ENCODE data around the gene LHFPL3.
"Not testable (repeated sequence)": the region's sequence is repeated elsewhere in the genome, so short reads cannot be mapped to it uniquely, and the experiment has no call there.

LHFPL3 gene

DNA sequence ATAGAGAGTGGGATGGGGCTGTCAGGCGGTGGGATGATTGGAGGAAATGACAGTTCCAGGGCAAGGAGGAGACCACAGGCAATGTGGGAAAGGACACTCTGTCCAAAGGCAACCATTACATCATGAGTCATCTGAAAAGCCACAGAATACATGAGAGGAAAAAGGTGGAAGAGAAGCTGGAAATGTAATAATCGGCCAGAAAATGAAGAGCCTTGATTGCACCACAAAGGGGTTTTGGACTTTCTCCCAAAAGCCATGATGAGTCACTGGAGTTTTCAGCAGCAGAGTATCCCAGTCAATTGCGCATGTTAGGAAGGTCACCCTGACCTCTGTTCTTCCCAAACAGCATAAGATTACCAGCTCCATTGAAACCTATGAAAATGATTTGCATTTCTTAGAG lies 222.0 kb downstream of the LHFPL3 start:
- H3K36me3 Mint-ChIP-seq (ENCODE audit: low read depth) = no peaks in the 10 kb centered on the region
- no peaks in the 10 kb centered on the region for H3K4me1 Mint-ChIP-seq (ENCODE audit: low read depth)
- peaks cover 10% of the 10 kb centered on the region for H3K9me3 Mint-ChIP-seq
- H3K27ac Mint-ChIP-seq = no peak overlapping the region
- H3K4me3 Mint-ChIP-seq = no peak overlapping the region
- H3K27me3 Mint-ChIP-seq (ENCODE audit: low read depth) = no peaks in the 10 kb centered on the region

DNA sequence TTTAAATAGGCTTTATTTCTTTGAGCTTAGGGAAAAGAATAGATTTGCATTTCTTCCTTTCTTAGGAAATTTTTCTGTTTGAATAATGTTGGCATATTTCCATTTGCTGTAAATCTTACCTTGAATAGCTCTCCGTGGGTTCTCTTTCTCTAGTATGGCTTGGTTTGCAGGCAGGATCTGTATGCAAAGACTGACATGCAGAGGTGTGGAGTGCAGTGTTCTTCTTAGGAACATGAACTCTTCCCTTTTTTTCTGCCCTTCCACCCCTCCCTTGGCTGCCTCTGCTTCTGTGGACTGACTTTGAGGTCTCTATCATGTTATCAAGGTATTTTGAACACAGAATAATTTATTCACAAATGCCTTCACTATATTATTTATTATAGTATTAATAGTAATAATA lies 222.8 kb downstream of the LHFPL3 start:
- Mint-ChIP-seq H3K36me3 (ENCODE audit: low read depth) (no peaks in the 10 kb centered on the region), H3K27me3 (ENCODE audit: low read depth) (no peaks in the 10 kb centered on the region), H3K4me3 (no peak overlapping the region), H3K27ac (no peak overlapping the region), H3K9me3 (peaks cover 10% of the 10 kb centered on the region), H3K4me1 (ENCODE audit: low read depth) (no peaks in the 10 kb centered on the region)

GRCh38 chr7:104552102-104552501 lies 223.7 kb downstream of the LHFPL3 start:
- Mint-ChIP-seq H3K27me3 (ENCODE audit: low read depth) (no peaks in the 10 kb centered on the region), H3K9me3 (peaks cover 13% of the 10 kb centered on the region), H3K27ac (no peak overlapping the region), H3K4me1 (ENCODE audit: low read depth) (no peaks in the 10 kb centered on the region), H3K4me3 (no peak overlapping the region), H3K36me3 (ENCODE audit: low read depth) (no peaks in the 10 kb centered on the region)

DNA sequence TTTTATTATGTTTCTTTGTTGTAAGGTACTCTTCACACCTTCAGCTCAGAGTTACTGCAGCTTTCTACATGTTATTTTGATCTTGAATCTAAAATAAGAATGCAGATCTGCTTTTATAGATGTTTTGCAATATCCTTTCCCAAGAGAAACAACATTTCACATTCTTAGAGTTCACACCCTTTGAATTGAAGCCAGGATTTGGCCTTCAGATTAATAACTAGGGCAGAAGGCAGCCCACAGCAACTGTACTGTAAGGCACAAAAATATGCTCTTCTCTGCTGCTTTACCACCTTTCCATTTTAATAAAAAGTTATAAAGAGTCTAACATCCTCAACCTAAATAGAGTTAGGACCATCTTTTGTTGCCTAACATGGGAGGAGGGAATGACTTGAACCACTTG lies 224.7 kb downstream of the LHFPL3 start:
- Mint-ChIP-seq H3K4me3 (no peak overlapping the region), H3K4me1 (ENCODE audit: low read depth) (no peaks in the 10 kb centered on the region), H3K36me3 (ENCODE audit: low read depth) (no peaks in the 10 kb centered on the region), H3K27ac (no peak overlapping the region), H3K9me3 (peaks cover 14% of the 10 kb centered on the region), H3K27me3 (ENCODE audit: low read depth) (no peaks in the 10 kb centered on the region)

GRCh38 chr7:104563350-104563901 lies 235.0 kb downstream of the LHFPL3 start:
- H3K9me3 Mint-ChIP-seq; H3K36me3 Mint-ChIP-seq (ENCODE audit: low read depth); H3K27ac Mint-ChIP-seq; H3K27me3 Mint-ChIP-seq (ENCODE audit: low read depth); H3K4me3 Mint-ChIP-seq; H3K4me1 Mint-ChIP-seq (ENCODE audit: low read depth): not testable (repeated sequence)

DNA sequence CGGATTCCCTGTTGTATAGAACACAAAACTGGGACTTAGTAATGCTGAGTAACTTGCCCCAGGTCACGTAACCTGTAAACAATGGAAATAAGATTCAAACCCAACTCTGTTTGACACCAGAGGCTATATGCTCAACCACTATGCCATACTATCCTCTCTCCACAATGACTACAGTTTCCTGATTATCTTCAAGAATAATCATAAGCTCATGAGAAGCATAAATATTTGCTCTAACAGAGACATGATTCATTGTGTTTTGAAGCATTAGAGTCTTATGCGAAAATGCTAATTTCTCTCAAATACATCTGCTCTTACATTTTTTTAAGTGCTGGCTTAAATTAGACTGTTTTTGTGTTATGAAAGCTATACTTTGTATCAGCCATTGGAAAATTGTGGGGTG lies 241.3 kb downstream of the LHFPL3 start:
- Mint-ChIP-seq H3K27ac (no peak overlapping the region), H3K4me1 (ENCODE audit: low read depth) (no peaks in the 10 kb centered on the region), H3K4me3 (no peak overlapping the region), H3K27me3 (ENCODE audit: low read depth) (no peaks in the 10 kb centered on the region), H3K36me3 (ENCODE audit: low read depth) (no peaks in the 10 kb centered on the region), H3K9me3 (no peaks in the 10 kb centered on the region)

GRCh38 chr7:104572554-104572953 lies 244.2 kb downstream of the LHFPL3 start:
- H3K9me3 Mint-ChIP-seq = no peaks in the 10 kb centered on the region
- no peaks in the 10 kb centered on the region for H3K27me3 Mint-ChIP-seq (ENCODE audit: low read depth)

DNA sequence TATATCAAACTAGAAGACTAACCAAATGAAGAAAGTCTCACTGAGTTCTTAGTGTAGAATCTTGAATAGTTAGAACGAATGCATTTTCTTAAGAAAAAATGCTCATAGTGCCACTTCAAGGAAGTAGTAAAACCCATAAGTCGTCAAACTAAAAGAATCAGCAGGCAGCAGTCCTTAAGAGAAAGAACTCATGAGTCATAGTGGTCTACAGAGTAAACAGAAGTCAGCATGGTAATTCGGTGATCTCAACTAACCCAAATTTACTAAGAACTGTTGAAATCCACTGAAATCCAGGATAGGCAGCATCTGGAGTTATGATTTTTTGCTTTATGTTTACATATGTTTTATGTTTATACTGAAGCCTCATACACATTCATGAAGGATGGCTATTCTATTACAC lies 256.2 kb downstream of the LHFPL3 start:
- H3K36me3 Mint-ChIP-seq (ENCODE audit: low read depth) = no peaks in the 10 kb centered on the region
- H3K4me1 Mint-ChIP-seq (ENCODE audit: low read depth) = no peaks in the 10 kb centered on the region
- no peak overlapping the region for H3K4me3 Mint-ChIP-seq
- no peaks in the 10 kb centered on the region for H3K9me3 Mint-ChIP-seq
- H3K27me3 Mint-ChIP-seq (ENCODE audit: low read depth) = no peaks in the 10 kb centered on the region
- H3K27ac Mint-ChIP-seq = no peak overlapping the region

More at GRCh38 chr7:104572554-104572953, 244.2 kb downstream of the LHFPL3 start:
- no peaks in the 10 kb centered on the region for H3K4me1 Mint-ChIP-seq (ENCODE audit: low read depth)
- H3K27ac Mint-ChIP-seq = no peak overlapping the region
- no peak overlapping the region for H3K4me3 Mint-ChIP-seq
- H3K36me3 Mint-ChIP-seq (ENCODE audit: low read depth) = no peaks in the 10 kb centered on the region

- not testable (repeated sequence) for H3K27me3 Mint-ChIP-seq (ENCODE audit: low read depth); H3K27ac Mint-ChIP-seq; H3K4me1 Mint-ChIP-seq (ENCODE audit: low read depth); H3K36me3 Mint-ChIP-seq (ENCODE audit: low read depth); H3K9me3 Mint-ChIP-seq; H3K4me3 Mint-ChIP-seq
Observed at GRCh38 chr7:104595591-104595990, 267.2 kb downstream of the LHFPL3 start.

DNA sequence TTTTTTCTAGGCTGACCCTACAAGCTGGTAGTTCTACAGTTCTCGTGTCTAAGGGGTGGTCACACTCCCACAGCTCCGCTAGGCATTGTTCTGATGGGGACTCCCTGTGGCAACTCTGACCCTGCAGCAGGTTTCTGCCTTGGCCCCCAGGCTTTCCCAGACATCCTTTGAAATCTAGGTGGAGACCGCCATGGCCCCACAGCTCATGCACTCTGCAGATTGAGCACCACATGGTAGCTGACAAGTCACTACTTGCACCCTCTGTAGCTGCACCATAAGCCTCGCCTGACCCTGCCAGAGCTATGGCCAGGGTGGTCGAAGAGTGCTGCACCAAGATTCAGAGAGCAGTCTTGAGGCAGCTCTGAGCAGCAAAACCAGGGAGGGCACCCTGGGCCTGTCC lies 275.6 kb downstream of the LHFPL3 start:
- no peaks in the 10 kb centered on the region for H3K4me1 Mint-ChIP-seq (ENCODE audit: low read depth)
- H3K9me3 Mint-ChIP-seq = no peaks in the 10 kb centered on the region
- H3K4me3 Mint-ChIP-seq = no peak overlapping the region
- H3K36me3 Mint-ChIP-seq (ENCODE audit: low read depth) = no peaks in the 10 kb centered on the region
- H3K27ac Mint-ChIP-seq = no peak overlapping the region
- no peaks in the 10 kb centered on the region for H3K27me3 Mint-ChIP-seq (ENCODE audit: low read depth)

- no peaks in the 10 kb centered on the region for H3K36me3 Mint-ChIP-seq (ENCODE audit: low read depth)
- H3K27ac Mint-ChIP-seq = no peak overlapping the region
- H3K27me3 Mint-ChIP-seq (ENCODE audit: low read depth) = no peaks in the 10 kb centered on the region
Observed at GRCh38 chr7:104604706-104605105, 276.3 kb downstream of the LHFPL3 start.

GRCh38 chr7:104621321-104621720 lies 292.9 kb downstream of the LHFPL3 start:
- H3K4me3 Mint-ChIP-seq = no peak overlapping the region
- H3K9me3 Mint-ChIP-seq = no peaks in the 10 kb centered on the region
- H3K27ac Mint-ChIP-seq = no peak overlapping the region
- H3K36me3 Mint-ChIP-seq (ENCODE audit: low read depth) = no peaks in the 10 kb centered on the region
- no peaks in the 10 kb centered on the region for H3K4me1 Mint-ChIP-seq (ENCODE audit: low read depth)
- H3K27me3 Mint-ChIP-seq (ENCODE audit: low read depth) = no peaks in the 10 kb centered on the region

More at GRCh38 chr7:104604706-104605105, 276.3 kb downstream of the LHFPL3 start:
- H3K4me1 Mint-ChIP-seq (ENCODE audit: low read depth) = no peaks in the 10 kb centered on the region
- H3K9me3 Mint-ChIP-seq = no peaks in the 10 kb centered on the region
- H3K4me3 Mint-ChIP-seq = no peak overlapping the region

- Mint-ChIP-seq H3K36me3 (ENCODE audit: low read depth) (no peaks in the 10 kb centered on the region), H3K4me1 (ENCODE audit: low read depth) (no peaks in the 10 kb centered on the region)
Observed at GRCh38 chr7:104625956-104626355, 297.6 kb downstream of the LHFPL3 start.

DNA sequence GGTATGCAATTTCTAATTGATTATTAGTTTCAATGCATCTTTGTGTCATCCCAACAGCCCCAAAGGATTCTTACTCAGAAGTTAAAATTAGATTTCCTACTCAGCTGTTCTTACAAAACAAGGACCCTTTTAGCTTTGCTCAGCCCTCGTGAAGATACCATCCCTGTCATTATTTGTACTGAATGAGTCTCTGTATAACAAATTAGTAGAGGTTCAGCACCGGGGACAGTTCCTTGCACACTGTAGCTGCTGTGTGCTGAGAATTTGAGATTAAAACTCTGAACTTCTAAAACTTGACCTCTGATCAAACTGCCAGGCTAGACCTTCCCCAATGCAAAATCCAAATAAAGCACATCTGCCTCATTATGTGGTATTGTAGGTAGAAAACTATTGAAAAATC lies 299.1 kb downstream of the LHFPL3 start:
- Mint-ChIP-seq H3K4me1 (ENCODE audit: low read depth) (no peaks in the 10 kb centered on the region), H3K27me3 (ENCODE audit: low read depth) (no peaks in the 10 kb centered on the region), H3K4me3 (no peak overlapping the region), H3K36me3 (ENCODE audit: low read depth) (no peaks in the 10 kb centered on the region), H3K27ac (no peak overlapping the region), H3K9me3 (no peaks in the 10 kb centered on the region)

More at GRCh38 chr7:104625956-104626355, 297.6 kb downstream of the LHFPL3 start:
- no peaks in the 10 kb centered on the region for H3K9me3 Mint-ChIP-seq
- no peak overlapping the region for H3K4me3 Mint-ChIP-seq
- no peak overlapping the region for H3K27ac Mint-ChIP-seq
- no peaks in the 10 kb centered on the region for H3K27me3 Mint-ChIP-seq (ENCODE audit: low read depth)

DNA sequence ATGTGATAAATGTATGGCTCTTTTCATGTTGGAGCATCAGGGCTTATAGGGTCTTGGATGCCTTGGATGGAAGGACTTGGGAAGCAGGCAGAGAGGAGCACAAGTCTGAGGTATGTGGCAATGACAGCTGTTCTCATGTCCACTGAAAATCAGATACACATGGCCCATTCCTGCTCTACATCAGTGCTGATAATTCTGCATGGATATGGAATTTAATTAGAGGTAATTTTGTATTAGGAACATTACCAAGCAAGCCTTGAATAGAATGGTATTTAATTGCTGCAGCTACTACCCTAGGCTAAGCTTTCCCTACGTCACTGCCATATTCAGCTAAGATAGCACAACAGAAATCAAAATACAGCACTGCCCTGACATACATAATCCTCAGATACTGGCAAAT lies 299.6 kb downstream of the LHFPL3 start:
- H3K4me3 Mint-ChIP-seq = no peak overlapping the region
- no peak overlapping the region for H3K27ac Mint-ChIP-seq
- no peaks in the 10 kb centered on the region for H3K9me3 Mint-ChIP-seq
- H3K4me1 Mint-ChIP-seq (ENCODE audit: low read depth) = no peaks in the 10 kb centered on the region
- H3K27me3 Mint-ChIP-seq (ENCODE audit: low read depth) = no peaks in the 10 kb centered on the region
- no peaks in the 10 kb centered on the region for H3K36me3 Mint-ChIP-seq (ENCODE audit: low read depth)

DNA sequence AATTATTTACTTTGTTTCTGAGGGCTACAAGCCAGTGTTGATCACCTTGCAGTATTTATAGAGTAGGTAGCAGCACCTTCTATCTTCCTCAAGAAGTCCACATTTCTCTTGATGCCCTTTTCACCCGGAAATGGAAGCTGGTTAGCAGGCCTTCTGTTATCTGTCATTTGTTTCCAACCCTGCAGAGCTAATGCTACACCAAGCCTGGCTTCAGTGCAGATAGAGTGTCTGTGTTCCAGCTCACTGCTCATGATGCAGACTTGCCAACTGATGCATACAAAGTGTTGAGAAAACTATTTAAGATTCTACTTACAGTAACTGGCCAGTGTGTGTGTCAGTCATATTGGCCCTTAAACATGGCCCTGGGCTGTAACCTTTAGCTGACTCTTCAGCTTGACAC lies 301.0 kb downstream of the LHFPL3 start:
- Mint-ChIP-seq H3K4me3 (no peak overlapping the region), H3K27me3 (ENCODE audit: low read depth) (no peaks in the 10 kb centered on the region), H3K9me3 (no peaks in the 10 kb centered on the region), H3K4me1 (ENCODE audit: low read depth) (no peaks in the 10 kb centered on the region), H3K36me3 (ENCODE audit: low read depth) (no peaks in the 10 kb centered on the region), H3K27ac (no peak overlapping the region)
